ENCODE data around the gene TNFRSF1A.
"Not testable (repeated sequence)": the region's sequence is repeated elsewhere in the genome, so short reads cannot be mapped to it uniquely, and the experiment has no call there.

DNA sequence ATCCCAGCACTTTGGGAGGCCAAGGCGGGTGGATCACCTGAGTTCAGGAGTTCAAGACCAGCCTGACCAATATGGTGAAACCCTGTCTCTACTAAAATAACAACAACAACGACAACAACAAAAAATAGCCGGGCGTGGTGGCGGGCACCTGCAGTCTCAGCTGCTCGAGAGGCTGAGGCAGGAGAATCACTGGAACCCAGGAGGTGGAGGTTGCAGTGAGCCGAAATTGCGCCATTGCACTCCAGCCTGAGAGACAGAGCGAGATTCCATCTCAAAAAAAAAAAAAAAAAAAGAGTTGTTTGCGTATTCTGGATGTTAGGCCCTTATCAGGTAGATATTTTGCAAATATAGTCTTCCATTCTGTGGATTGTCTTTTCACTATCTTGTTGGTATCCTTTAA lies 52.8 kb downstream of the TNFRSF1A start:
- TF ChIP-seq EP300, POLR2A (IDR thresholded peaks at IDR 0.05): not testable (repeated sequence)
- TF ChIP-seq, protein P1, sequence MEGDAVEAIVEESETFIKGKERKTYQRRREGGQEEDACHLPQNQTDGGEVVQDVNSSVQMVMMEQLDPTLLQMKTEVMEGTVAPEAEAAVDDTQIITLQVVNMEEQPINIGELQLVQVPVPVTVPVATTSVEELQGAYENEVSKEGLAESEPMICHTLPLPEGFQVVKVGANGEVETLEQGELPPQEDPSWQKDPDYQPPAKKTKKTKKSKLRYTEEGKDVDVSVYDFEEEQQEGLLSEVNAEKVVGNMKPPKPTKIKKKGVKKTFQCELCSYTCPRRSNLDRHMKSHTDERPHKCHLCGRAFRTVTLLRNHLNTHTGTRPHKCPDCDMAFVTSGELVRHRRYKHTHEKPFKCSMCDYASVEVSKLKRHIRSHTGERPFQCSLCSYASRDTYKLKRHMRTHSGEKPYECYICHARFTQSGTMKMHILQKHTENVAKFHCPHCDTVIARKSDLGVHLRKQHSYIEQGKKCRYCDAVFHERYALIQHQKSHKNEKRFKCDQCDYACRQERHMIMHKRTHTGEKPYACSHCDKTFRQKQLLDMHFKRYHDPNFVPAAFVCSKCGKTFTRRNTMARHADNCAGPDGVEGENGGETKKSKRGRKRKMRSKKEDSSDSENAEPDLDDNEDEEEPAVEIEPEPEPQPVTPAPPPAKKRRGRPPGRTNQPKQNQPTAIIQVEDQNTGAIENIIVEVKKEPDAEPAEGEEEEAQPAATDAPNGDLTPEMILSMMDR (IDR thresholded peaks at IDR 0.05) = not testable (repeated sequence)

Measured in tibial nerve (tissue), 4 donors.